A673 (cell line): ENCODE results near the gene RAB11B.

Experiments used
- EZH2 ChIP-seq: fragments of 200-600 bp; sonication (generic); IDR thresholded peaks from 2 replicates; pipeline ENCODE4 v1.6.1; 2017; ENCODE audit warnings: borderline replicate concordance, low read depth, mild to moderate bottlenecking, mixed read lengths, antibody characterized with exemption, low read length; ENCODE audit not compliant: poor library complexity, severe bottlenecking
- TF ChIP-seq, protein P1 (sequence below): fragments of 300-800, 200-600 bp; sonication (generic); conservative IDR thresholded peaks from 2 replicates; pipeline ENCODE4 v1.5.1; 2017; ENCODE audit warnings: low read depth, mild to moderate bottlenecking, antibody characterized with exemption, low read length, moderate library complexity, mixed read lengths

DNA sequence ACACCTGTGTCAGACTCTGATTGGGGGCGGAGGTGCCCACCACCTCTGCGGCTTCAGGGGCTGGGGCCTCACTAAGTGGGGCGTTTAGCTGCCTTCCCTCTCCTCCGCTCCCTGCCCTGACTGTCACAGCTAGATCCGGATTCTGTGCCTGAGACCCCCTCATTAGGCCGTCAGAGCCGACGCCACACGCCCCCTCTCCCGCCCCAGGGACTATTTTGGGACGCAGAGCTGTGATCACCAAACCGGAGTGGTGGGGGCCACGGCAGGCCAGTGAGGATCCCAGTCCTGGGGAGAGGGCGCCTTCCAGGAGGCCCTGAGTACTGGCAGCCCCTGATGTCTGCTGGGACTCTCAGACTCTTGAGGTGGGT is 47.9 kb upstream of the RAB11B start:
- TF ChIP-seq, protein P1, sequence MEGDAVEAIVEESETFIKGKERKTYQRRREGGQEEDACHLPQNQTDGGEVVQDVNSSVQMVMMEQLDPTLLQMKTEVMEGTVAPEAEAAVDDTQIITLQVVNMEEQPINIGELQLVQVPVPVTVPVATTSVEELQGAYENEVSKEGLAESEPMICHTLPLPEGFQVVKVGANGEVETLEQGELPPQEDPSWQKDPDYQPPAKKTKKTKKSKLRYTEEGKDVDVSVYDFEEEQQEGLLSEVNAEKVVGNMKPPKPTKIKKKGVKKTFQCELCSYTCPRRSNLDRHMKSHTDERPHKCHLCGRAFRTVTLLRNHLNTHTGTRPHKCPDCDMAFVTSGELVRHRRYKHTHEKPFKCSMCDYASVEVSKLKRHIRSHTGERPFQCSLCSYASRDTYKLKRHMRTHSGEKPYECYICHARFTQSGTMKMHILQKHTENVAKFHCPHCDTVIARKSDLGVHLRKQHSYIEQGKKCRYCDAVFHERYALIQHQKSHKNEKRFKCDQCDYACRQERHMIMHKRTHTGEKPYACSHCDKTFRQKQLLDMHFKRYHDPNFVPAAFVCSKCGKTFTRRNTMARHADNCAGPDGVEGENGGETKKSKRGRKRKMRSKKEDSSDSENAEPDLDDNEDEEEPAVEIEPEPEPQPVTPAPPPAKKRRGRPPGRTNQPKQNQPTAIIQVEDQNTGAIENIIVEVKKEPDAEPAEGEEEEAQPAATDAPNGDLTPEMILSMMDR: no peak
- TF ChIP-seq EZH2: no peak
